Smooth muscle cell (in vitro differentiated cells): ENCODE results near the gene STRN4. TPM values are rescaled to one million over a fixed set of nuclear protein-coding genes. Genes with fewer than 3 reads are reported as not detected.

Experiments used
- DNase-seq: peaks from one replicate; lab custom pipeline; 2025; ENCODE audit not compliant: unreplicated experiment; lab: John Stamatoyannopoulos, UW
- H2AFZ ChIP-seq: fragments of 200-600 bp; sonication (generic); 2 replicates; pipeline ENCODE4 v1.6.0; 2016; ENCODE audit warnings: antibody characterized with exemption, low read depth, mild to moderate bottlenecking
- H3F3A ChIP-seq: fragments of 200-600 bp; sonication (generic); 2 replicates; pipeline ENCODE4 v1.6.0; 2017; ENCODE audit warnings: antibody characterized with exemption, low read depth
- H3K27ac ChIP-seq: fragments of 200-600 bp; sonication (generic); 2 replicates; pipeline ENCODE4 v1.5.1; 2016; ENCODE audit warnings: low read depth, mild to moderate bottlenecking
- H3K27me3 ChIP-seq: fragments of 200-600 bp; sonication (generic); 2 replicates; pipeline ENCODE4 v1.6.1; 2016; ENCODE audit warnings: low read depth, mild to moderate bottlenecking
- H3K36me3 ChIP-seq: fragments of 200-600 bp; sonication (generic); 2 replicates; pipeline ENCODE4 v1.5.1; 2016; ENCODE audit warnings: low read depth
- H3K4me1 ChIP-seq: fragments of 200-600 bp; sonication (generic); 2 replicates; pipeline ENCODE4 v1.5.1; 2016; ENCODE audit warnings: low read depth
- H3K4me2 ChIP-seq: fragments of 200-600 bp; sonication (generic); 2 replicates; pipeline ENCODE4 v1.6.0; 2016; ENCODE audit warnings: mild to moderate bottlenecking
- H3K4me3 ChIP-seq: fragments of 200-600 bp; sonication (generic); 2 replicates; pipeline ENCODE4 v1.5.1; 2016; ENCODE audit warnings: mild to moderate bottlenecking
- H3K79me2 ChIP-seq: fragments of 200-600 bp; sonication (generic); 2 replicates; pipeline ENCODE4 v1.6.0; 2016; ENCODE audit warnings: low read depth, mild to moderate bottlenecking
- H3K9ac ChIP-seq: fragments of 200-600 bp; sonication (generic); 2 replicates; pipeline ENCODE4 v1.6.0; 2016; ENCODE audit warnings: low read depth
- H3K9me3 ChIP-seq: fragments of 200-600 bp; sonication (generic); replicated peaks from 2 replicates; pipeline ENCODE4 v1.5.1; 2016; ENCODE audit warnings: low read depth
- H4K20me1 ChIP-seq: fragments of 200-600 bp; sonication (generic); 2 replicates; pipeline ENCODE4 v1.6.0; 2016; ENCODE audit warnings: low read depth
- microRNA counts: library from miRNA; unstranded; fragments of <30 nt; microRNA quantifications from one replicate; lab custom pipeline; 2016
- microRNA-seq: library from miRNA; unstranded; fragments of <30 nt; microRNA quantifications from one replicate; pipeline ENCODE4, GENCODE V29; 2016; ENCODE audit warnings: borderline number of aligned reads
- polyA plus RNA-seq: library from polyadenylated mRNA; unstranded; fragments of >200 nt; fragmentation: Nextera tagmentation; extraction: Ambion mirVana; gene quantifications from 2 replicates; pipeline ENCODE4 v1.2.1, GENCODE V29; 2016
- small RNA-seq: library from RNA; depleted of rRNA; stranded (forward); fragments of <200 nt; gene quantifications from one replicate; pipeline ENCODE3, GENCODE V24; 2014
- total RNA-seq: library from RNA; depleted of rRNA; stranded (reverse); fragments of >200 nt; gene quantifications from 2 replicates; pipeline ENCODE4 v1.2.3, GENCODE V29; 2014
- TF ChIP-seq, protein P1 (sequence below): fragments of 200-600 bp; sonication (generic); IDR thresholded peaks from 2 replicates; pipeline ENCODE4 v1.5.1; 2017; ENCODE audit warnings: borderline replicate concordance, mild to moderate bottlenecking, antibody characterized with exemption; ENCODE audit not compliant: insufficient read depth, poor library complexity, severe bottlenecking

STRN4 gene
- total and polyA plus RNA-seq, 2 experiments from 2014 or later, result 47.1 to 69.1 TPM

- H3K79me2 ChIP-seq, result no peaks in the 10 kb centered on the region
- H3K4me3 ChIP-seq, result no peak overlapping the region
- DNase-seq, result no peak
- no peaks in the 10 kb centered on the region for H3K36me3 ChIP-seq
- no peak overlapping the region for H3K9ac ChIP-seq
- H3K9me3 ChIP-seq, result no peaks in the 10 kb centered on the region
- H3K4me1 ChIP-seq, result no peaks in the 10 kb centered on the region
- H3K4me2 ChIP-seq, result no peak overlapping the region
- TF ChIP-seq, protein P1, sequence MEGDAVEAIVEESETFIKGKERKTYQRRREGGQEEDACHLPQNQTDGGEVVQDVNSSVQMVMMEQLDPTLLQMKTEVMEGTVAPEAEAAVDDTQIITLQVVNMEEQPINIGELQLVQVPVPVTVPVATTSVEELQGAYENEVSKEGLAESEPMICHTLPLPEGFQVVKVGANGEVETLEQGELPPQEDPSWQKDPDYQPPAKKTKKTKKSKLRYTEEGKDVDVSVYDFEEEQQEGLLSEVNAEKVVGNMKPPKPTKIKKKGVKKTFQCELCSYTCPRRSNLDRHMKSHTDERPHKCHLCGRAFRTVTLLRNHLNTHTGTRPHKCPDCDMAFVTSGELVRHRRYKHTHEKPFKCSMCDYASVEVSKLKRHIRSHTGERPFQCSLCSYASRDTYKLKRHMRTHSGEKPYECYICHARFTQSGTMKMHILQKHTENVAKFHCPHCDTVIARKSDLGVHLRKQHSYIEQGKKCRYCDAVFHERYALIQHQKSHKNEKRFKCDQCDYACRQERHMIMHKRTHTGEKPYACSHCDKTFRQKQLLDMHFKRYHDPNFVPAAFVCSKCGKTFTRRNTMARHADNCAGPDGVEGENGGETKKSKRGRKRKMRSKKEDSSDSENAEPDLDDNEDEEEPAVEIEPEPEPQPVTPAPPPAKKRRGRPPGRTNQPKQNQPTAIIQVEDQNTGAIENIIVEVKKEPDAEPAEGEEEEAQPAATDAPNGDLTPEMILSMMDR, result no peak
- peak overlapping the region; percentile 7 for H3K27ac ChIP-seq
- no peaks in the 10 kb centered on the region for H3K27me3 ChIP-seq
- H3F3A ChIP-seq, result no peaks in the 10 kb centered on the region
- H2AFZ ChIP-seq, result no peak overlapping the region
- H4K20me1 ChIP-seq, result peaks cover 11% of the 10 kb centered on the region
Measured at GRCh38 chr19:46670813-46671212, 75.4 kb downstream of the STRN4 start.

MicroRNAs within 50 kb of the gene (microRNA counts, 767-probe panel; counts per million panel counts)
- microRNA hsa-miR-320e (lab: Ali Mortazavi, UCI), result 7,175 counts per million, percentile 42 among the panel's probes with 10 or more counts

Small RNAs within 50 kb of the gene (microRNA-seq; reads per million reads assigned to microRNA genes)
- 13.4 reads per million, percentile 19 among the genes with 10 or more reads in this experiment for gene MIR320E

Small RNAs within 50 kb of the gene (small RNA-seq; reads per million reads assigned to genes)
- gene MIR320E (0.11 reads per million), gene RF00019 (not detected), gene RN7SL364P (0.55 reads per million, percentile 19 among the genes with 10 or more reads in this experiment)

Other genes starting within 250 kb of the STRN4 start
- 152 and 172 TPM in 2 replicates for gene CALM3, start 145.1 kb downstream of the STRN4 start, total RNA-seq
- gene CALM3, start 145.1 kb downstream of the STRN4 start, polyA plus RNA-seq, result 165 and 183 TPM in 2 replicates
- gene PTGIR, start 121.4 kb downstream of the STRN4 start, total RNA-seq, result 0.09 and 2.3 TPM in 2 replicates
- gene PTGIR, start 121.4 kb downstream of the STRN4 start, polyA plus RNA-seq, result 0.81 and 1.3 TPM in 2 replicates
- not detected in 2 replicates for gene GNG8, start 110.2 kb downstream of the STRN4 start, total RNA-seq
- gene GNG8, start 110.2 kb downstream of the STRN4 start, polyA plus RNA-seq, result 3.3 TPM in 1 of 2 replicates, not detected in the other
- gene DACT3, start 85.3 kb downstream of the STRN4 start, total RNA-seq, result 6.2 and 12.3 TPM in 2 replicates
- 19.1 and 22.7 TPM in 2 replicates for gene DACT3, start 85.3 kb downstream of the STRN4 start, polyA plus RNA-seq
- 8.6 and 24.2 TPM in 2 replicates for gene PRKD2, start 29.3 kb downstream of the STRN4 start, total RNA-seq
- 34.6 and 45.9 TPM in 2 replicates for gene PRKD2, start 29.3 kb downstream of the STRN4 start, polyA plus RNA-seq
- gene FKRP, start 393 bp downstream of the STRN4 start, total RNA-seq, result 13.8 and 35.2 TPM in 2 replicates
- gene FKRP, start 393 bp downstream of the STRN4 start, polyA plus RNA-seq, result 18.9 and 27.2 TPM in 2 replicates
- 101 TPM in 2 replicates for gene SLC1A5, start 42.1 kb upstream of the STRN4 start, total RNA-seq
- gene SLC1A5, start 42.1 kb upstream of the STRN4 start, polyA plus RNA-seq, result 224 and 231 TPM in 2 replicates
- 142 and 204 TPM in 2 replicates for gene AP2S1, start 104.4 kb upstream of the STRN4 start, total RNA-seq
- 471 and 488 TPM in 2 replicates for gene AP2S1, start 104.4 kb upstream of the STRN4 start, polyA plus RNA-seq
- 19.8 and 20.0 TPM in 2 replicates for gene ARHGAP35, start 114.5 kb upstream of the STRN4 start, total RNA-seq
- 6.9 TPM in 2 replicates for gene ARHGAP35, start 114.5 kb upstream of the STRN4 start, polyA plus RNA-seq